CD4-positive, alpha-beta T cell treated with Interferon alpha-2 for 1 hour (primary cell): ENCODE measurements around the gene ADAP1.

Source experiments
- DNase-seq, 2 donors: peaks; one replicate each; pipeline ENCODE4 v3.0.0-alpha.2; 2020 to 2022

ADAP1 gene

GRCh38 chr7:889391-889790, 65.1 kb downstream of the ADAP1 start:
- no peak for DNase-seq

GRCh38 chr7:889025-889390, 65.5 kb downstream of the ADAP1 start:
- no peak for DNase-seq

GRCh38 chr7:888081-889024, 66.1 kb downstream of the ADAP1 start:
- DNase-seq = no peak

GRCh38 chr7:887488-887820, 67.0 kb downstream of the ADAP1 start:
- no peak for DNase-seq

- DNase-seq = no peak
Measured at GRCh38 chr7:886626-887487, 67.6 kb downstream of the ADAP1 start.

- no peak for DNase-seq
Measured at GRCh38 chr7:885893-886625, 68.4 kb downstream of the ADAP1 start.

GRCh38 chr7:885261-885892, 69.1 kb downstream of the ADAP1 start:
- no peak for DNase-seq

- DNase-seq = no peak
Measured at GRCh38 chr7:884191-885003, 70.1 kb downstream of the ADAP1 start.

GRCh38 chr7:883055-884021, 71.1 kb downstream of the ADAP1 start:
- no peak for DNase-seq

- no peak for DNase-seq
Measured at GRCh38 chr7:882336-883035, 72.0 kb downstream of the ADAP1 start.

- no peak for DNase-seq
Measured at GRCh38 chr7:881441-882234, 72.8 kb downstream of the ADAP1 start.

- DNase-seq = no peak
Measured at GRCh38 chr7:880450-880849, 74.0 kb downstream of the ADAP1 start.

- no peak for DNase-seq
Measured at GRCh38 chr7:879706-880105, 74.8 kb downstream of the ADAP1 start.

GRCh38 chr7:879093-879492, 75.4 kb downstream of the ADAP1 start:
- no peak for DNase-seq

- peak in 1 of 2 donors; percentile 13 for DNase-seq
Measured at GRCh38 chr7:877312-878232, 76.9 kb downstream of the ADAP1 start.

GRCh38 chr7:876972-877311, 77.5 kb downstream of the ADAP1 start:
- no peak for DNase-seq

GRCh38 chr7:876077-876971, 78.2 kb downstream of the ADAP1 start, which contains the start of gene GET4:
Gene GET4, plus strand, starts transcription at chr7:876554. Its CDS starts 92 bp downstream, at chr7:876646.
- peak; percentile 98 to 99 for DNase-seq
